ENCODE data around the gene S100A2.

Gene S100A2

DNA sequence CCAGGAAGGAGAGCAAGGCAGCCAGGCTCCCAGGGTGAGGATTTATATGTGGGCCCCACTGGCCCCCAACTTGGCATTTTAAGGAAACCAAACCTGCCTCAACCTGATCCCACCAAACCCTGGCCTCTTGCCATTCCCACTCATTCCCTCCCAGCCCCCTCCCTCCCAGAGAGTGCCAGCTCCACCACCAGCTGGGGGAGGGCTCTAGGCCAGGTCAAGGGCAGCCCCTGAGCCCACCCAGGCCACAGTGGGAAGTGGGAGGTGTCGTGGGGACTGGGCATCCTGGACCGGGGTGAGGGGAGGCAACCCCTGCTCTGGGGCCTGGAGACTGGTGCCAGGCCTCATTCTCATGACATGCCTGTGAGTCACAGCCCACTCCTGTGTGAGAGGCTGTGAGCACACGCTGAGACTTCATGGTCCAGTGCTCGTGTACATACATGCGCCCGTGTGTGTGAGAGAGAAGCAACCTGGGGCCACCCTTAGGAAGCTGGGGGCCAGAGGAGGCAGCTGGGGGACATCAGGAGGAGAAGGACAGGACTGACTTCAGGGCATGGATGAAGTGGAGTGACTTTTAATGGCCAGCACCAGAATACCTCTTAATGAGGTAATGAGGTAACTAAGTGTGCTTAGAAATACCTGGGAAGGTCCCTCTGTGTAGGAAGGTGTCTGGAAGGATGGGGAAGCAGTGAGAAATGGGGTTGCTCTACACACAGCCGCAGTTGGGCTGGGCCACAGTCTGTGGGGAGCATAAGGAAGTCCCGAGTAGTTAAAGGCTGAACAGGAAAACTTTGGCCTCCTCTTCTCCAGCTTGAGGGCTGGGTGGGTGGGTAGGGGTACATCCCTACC, at the start of gene S100A2:
Gene S100A2 (minus strand): TSS at position 316 of the 846 bp plus-strand sequence. CDS start 1,967 bp downstream, outside the sequence.
- DNase-seq (ENCODE audit: low spot score): peak; percentile 63

GRCh38 chr1:153615406-153615805, 49.8 kb upstream of the S100A2 start:
- DNase-seq (ENCODE audit: low spot score): no peak

- DNase-seq (ENCODE audit: low spot score): no peak
Measured at GRCh38 chr1:153614906-153615305, 49.3 kb upstream of the S100A2 start.

DNA sequence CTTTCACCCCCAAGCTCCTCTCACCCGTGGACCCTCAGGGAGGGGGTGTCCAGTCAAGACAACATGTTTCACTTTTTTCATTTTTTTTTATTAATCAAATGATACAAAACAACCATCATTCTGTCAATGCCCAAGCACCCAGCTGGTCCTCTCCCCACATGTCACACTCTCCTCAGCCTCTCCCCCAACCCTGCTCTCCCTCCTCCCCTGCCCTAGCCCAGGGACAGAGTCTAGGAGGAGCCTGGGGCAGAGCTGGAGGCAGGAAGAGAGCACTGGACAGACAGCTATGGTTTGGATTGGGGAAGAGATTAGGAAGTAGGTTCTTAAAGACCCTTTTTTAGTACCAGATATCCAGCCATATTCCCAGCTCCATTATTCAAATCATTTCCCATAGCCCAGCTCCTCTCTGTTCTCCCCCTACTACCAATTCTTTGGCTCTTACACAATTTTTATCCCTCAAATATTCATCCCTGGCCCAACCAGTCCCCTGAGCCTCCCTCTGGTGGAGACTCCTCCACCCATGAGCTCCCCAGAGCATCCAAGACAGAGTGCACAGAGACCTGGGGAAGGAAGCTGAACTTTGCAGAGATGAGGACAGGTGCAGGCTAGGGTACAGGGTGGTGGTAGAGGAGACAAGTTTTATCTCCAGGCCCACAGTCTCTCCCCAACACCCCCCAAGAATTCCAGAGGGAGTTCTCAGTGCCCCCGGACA, 48.7 kb upstream of the S100A2 start:
- DNase-seq (ENCODE audit: low spot score): no peak

GRCh38 chr1:153613406-153613805, 47.8 kb upstream of the S100A2 start:
- DNase-seq (ENCODE audit: low spot score): no peak

DNA sequence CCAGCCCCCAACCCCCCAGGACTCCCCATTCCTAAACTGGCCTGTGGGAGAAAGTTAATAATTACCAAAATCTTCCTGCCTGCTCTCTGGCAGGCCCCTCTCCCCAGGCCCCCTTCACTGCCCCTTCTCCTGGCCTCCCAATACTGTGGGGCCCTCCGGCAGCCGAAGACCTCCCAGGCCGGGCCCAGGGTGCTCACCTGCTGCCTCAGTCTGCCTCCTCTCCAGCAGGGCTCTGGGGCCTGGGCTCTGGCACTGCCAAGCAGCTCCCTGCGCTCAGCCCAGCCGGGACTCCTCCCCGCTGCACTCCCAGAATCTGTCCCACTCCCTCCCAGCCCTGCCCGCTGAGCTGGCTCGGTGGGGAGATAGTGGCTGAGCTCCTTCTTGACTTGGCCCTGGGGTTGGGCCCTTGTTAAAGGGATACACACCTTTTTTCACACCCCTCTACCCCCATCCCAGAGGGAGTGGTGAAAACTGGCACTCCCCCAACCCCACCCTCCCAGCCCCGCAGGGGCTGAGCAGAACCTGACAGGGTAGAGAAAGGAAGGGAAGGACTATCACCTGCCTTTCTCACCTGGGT, 47.2 kb upstream of the S100A2 start, which contains the start of gene S100A16:
Gene S100A16 (minus strand): TSS at position 383 of the 577 bp plus-strand sequence. CDS start 4,986 bp downstream, outside the sequence.
- no peak for DNase-seq (ENCODE audit: low spot score)

DNA sequence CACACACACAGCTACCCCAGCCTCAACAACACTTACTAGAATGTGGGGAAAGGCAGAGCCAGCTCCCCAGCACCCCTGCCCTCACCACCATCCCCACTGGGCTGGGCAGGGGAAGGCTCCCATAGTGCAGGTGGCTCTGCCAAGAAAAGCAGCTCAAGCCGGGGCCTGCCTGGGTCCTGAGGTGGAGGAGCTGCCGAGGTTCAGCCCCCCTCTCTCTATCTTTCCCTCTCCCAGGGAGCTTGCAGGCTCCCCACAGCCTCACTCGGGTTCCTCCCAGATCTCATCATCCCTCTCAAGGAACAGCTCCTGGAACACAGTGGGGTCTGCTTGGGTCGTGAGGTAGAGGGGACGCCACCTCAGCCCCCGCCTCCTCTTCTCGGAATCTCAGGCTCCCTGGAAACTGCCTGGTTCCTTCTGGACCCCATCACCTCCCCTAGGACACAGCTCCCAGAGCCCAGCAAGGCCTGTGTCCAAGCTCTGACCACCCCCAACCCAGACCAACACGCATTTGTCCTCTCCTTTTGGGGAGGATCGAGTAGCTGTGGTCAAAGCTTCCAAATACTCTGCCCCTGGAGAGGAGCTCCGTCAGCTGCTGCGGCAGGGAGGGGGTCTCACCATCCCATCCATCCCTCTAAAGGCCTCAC, 46.6 kb upstream of the S100A2 start:
- DNase-seq (ENCODE audit: low spot score): no peak

DNA sequence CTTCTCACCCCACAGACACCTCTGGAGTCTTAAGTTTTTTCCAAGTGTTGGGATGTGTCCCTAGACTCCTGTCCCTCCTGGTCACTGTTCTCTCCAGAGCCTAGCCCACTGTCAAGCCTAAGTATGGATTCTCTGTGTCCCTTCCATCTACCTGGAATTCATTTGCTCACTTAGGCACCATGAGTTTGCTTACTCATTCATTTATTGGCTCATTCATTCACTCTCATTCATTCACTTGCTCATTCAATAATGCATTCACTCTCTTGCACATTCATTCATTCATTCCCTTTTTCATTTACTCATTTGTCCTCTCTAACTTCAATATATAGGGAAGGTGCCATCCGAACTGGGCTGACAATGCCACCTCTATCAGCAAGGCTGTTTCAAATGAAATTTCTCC, 45.7 kb upstream of the S100A2 start:
- DNase-seq (ENCODE audit: low spot score): no peak

DNA sequence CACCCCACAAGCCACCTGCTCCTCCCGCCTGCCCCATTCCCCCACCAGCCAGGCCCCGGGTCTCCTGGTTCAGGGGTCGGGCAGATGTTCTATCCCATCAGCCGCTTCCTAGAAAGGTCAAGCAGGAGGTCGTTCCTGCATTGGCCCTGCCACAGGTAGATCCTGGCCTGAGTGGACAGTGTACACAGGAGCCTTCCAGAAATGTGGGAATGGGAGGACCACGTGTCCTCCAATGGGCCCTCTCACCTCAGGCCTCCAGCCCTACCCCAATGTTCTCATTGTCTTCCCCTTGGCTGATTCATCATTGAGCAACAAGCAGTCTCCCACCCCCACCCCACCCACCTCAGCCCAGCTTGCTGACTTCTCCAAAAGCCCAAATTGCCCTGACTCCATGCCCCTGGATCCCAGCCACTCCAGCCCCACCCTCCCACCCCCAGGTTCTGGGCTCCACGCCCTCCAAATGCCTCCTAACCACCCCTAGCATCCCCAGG, 45.2 kb upstream of the S100A2 start:
- no peak for DNase-seq (ENCODE audit: low spot score)

- DNase-seq (ENCODE audit: low spot score): no peak
Measured at GRCh38 chr1:153610334-153610733, 44.7 kb upstream of the S100A2 start.

GRCh38 chr1:153609585-153609907, 43.9 kb upstream of the S100A2 start:
- no peak for DNase-seq (ENCODE audit: low spot score)

GRCh38 chr1:153608742-153609584, 43.3 kb upstream of the S100A2 start:
- DNase-seq (ENCODE audit: low spot score): no peak

DNA sequence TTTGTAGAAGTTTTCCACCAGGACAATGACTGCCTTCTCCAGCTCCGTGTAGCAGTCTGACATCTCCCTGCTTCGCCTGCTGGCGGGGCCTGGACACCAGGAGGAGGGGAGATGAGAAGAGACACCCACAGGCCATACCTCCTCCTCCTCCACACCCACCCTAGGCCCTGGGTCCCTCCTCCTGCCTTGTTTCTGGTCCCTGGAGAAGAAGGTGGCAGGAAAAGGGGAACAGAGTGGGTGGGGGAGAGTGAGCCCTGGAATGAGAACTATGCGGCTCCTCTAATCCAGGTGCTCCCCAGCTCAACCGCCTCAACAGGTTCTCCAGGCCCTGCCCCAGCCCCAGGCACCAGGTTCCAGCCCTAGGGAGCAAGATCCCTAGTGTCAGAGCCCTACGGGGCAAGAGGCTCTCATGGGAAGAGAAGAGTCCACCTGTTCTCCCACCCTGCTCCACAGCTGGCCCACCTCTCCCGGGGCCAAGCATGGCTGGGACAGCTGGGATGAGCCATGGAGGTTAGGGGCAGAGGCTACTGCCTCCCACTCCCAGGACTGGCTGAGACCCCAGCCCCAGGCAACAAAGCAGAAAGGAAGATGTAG, 42.5 kb upstream of the S100A2 start:
- no peak for DNase-seq (ENCODE audit: low spot score)

GRCh38 chr1:153607381-153607780, 41.7 kb upstream of the S100A2 start:
- no peak for DNase-seq (ENCODE audit: low spot score)

- no peak for DNase-seq (ENCODE audit: low spot score)
Measured at GRCh38 chr1:153606194-153606593, 40.5 kb upstream of the S100A2 start.

DNA sequence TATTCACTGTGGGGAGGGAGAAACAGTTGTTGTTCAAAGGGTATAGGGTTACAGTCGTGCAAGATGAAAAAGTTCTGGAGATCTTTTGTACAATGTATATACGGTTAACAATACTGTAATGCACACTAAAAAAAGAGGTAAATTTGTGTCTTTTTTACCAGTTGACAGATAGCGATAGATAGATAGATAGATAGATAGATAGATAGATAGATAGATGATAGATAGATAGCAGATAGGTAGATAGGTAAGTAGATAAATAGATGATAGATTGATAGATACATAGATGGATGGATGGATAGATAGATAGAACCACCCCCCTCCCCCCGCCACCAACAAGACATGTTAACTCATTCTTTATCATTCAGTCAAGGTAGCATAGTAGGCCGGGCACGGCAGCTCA, 37.1 kb upstream of the S100A2 start:
- DNase-seq (ENCODE audit: low spot score): no peak

DNA sequence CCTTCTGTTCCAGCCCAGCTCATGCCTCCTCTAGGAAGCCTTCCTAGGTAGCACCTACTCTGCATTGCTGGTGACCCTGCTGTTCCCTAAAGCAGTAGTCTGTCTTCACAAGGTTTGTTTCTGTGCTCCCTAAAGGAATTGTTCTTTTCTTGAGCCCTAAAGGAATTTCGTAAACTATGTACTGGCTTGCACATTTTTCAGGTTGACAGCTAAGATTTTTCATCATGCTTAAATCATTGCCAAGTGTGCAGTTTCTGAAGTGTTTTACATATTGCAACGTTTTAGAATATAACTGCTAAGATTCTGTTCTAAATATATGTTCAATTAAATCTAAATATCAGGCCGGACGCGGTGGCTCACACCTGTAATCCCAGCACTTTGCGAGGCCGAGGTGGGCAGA, 34.2 kb upstream of the S100A2 start:
- DNase-seq (ENCODE audit: low spot score): no peak

GRCh38 chr1:153598309-153599172, 32.9 kb upstream of the S100A2 start:
- peak; percentile 7 for DNase-seq (ENCODE audit: low spot score)

- peak; percentile 10 for DNase-seq (ENCODE audit: low spot score)
Measured at GRCh38 chr1:153597206-153597605, 31.6 kb upstream of the S100A2 start.

- DNase-seq (ENCODE audit: low spot score): no peak
Measured at GRCh38 chr1:153592748-153593147, 27.1 kb upstream of the S100A2 start.

Measured in CD4-positive, alpha-beta T cell treated with Interleukin-15 for 4 hours (primary cell).